HG02588 (cell line): ENCODE results near the gene AKAP6.

ENCODE experiments used
- ATAC-seq: cut with Tn5 transposase; IDR thresholded peaks from one replicate; pipeline ENCODE4 v1.9.1; 2021; ENCODE audit warnings: mild to moderate bottlenecking, moderate library complexity; ENCODE audit not compliant: unreplicated experiment

The AKAP6 gene

GRCh38 chr14:32404784-32405573 is 75.9 kb downstream of the AKAP6 start:
- no peak for ATAC-seq

GRCh38 chr14:32405856-32406255 is 76.8 kb downstream of the AKAP6 start:
- ATAC-seq = no peak

GRCh38 chr14:32407130-32407529 is 78.0 kb downstream of the AKAP6 start:
- ATAC-seq = no peak

GRCh38 chr14:32408018-32408417 is 78.9 kb downstream of the AKAP6 start:
- no peak for ATAC-seq

- no peak for ATAC-seq
Observed at GRCh38 chr14:32412103-32412502, 83.0 kb downstream of the AKAP6 start.

GRCh38 chr14:32412532-32412931 is 83.4 kb downstream of the AKAP6 start:
- no peak for ATAC-seq

- no peak for ATAC-seq
Observed at GRCh38 chr14:32413967-32414640, 85.0 kb downstream of the AKAP6 start.

- ATAC-seq = no peak
Observed at GRCh38 chr14:32414808-32415255, 85.7 kb downstream of the AKAP6 start.

GRCh38 chr14:32417956-32418552 is 89.0 kb downstream of the AKAP6 start:
- ATAC-seq = no peak

- no peak for ATAC-seq
Observed at GRCh38 chr14:32419429-32419828, 90.3 kb downstream of the AKAP6 start.

GRCh38 chr14:32421781-32422180 is 92.7 kb downstream of the AKAP6 start:
- no peak for ATAC-seq

- no peak for ATAC-seq
Observed at GRCh38 chr14:32422440-32422839, 93.3 kb downstream of the AKAP6 start.

- no peak for ATAC-seq
Observed at GRCh38 chr14:32426028-32426427, 96.9 kb downstream of the AKAP6 start.

GRCh38 chr14:32426586-32427388 is 97.7 kb downstream of the AKAP6 start:
- ATAC-seq = no peak

- no peak for ATAC-seq
Observed at GRCh38 chr14:32427726-32428528, 98.8 kb downstream of the AKAP6 start.

GRCh38 chr14:32428875-32429274 is 99.8 kb downstream of the AKAP6 start:
- ATAC-seq = no peak

- ATAC-seq = no peak
Observed at GRCh38 chr14:32430326-32430725, 101.2 kb downstream of the AKAP6 start.

- no peak for ATAC-seq
Observed at GRCh38 chr14:32432813-32433538, 103.9 kb downstream of the AKAP6 start.

- no peak for ATAC-seq
Observed at GRCh38 chr14:32434180-32434579, 105.1 kb downstream of the AKAP6 start.

GRCh38 chr14:32434880-32435279 is 105.8 kb downstream of the AKAP6 start:
- ATAC-seq = no peak
